ENCODE results near the gene SDK1.

Gene SDK1

DNA sequence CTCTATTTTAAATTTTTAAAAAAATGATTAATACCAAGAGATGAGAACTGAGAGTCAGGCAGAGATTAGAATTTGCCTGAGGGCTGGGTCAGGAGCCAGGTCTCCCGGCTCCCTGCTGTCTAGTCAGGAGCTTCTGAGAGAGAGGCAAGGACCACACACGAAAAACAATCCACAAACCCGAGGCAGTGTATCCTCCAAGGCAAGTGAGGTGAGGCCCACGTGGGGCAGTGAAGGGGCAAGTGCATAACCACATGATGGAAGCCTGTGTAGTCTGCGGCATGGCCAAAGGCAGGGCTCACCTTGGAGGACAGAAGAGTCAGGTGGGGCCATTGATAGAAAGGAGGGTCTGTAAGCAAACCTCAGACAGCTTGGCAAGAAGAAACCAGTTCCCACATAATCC lies 839.9 kb downstream of the SDK1 start:
- Mint-ChIP-seq H3K36me3 (ENCODE audit: low read depth) (no peaks in the 10 kb centered on the region), H3K9me3 (no peaks in the 10 kb centered on the region), H3K4me3 (no peak overlapping the region), H3K27me3 (ENCODE audit: low read depth) (peaks cover 16% of the 10 kb centered on the region), H3K4me1 (peaks cover 51% of the 10 kb centered on the region), H3K27ac (peak overlapping the region in 2 of 3 experiments; percentile 19 to 61)
- TF ChIP-seq, protein P1, sequence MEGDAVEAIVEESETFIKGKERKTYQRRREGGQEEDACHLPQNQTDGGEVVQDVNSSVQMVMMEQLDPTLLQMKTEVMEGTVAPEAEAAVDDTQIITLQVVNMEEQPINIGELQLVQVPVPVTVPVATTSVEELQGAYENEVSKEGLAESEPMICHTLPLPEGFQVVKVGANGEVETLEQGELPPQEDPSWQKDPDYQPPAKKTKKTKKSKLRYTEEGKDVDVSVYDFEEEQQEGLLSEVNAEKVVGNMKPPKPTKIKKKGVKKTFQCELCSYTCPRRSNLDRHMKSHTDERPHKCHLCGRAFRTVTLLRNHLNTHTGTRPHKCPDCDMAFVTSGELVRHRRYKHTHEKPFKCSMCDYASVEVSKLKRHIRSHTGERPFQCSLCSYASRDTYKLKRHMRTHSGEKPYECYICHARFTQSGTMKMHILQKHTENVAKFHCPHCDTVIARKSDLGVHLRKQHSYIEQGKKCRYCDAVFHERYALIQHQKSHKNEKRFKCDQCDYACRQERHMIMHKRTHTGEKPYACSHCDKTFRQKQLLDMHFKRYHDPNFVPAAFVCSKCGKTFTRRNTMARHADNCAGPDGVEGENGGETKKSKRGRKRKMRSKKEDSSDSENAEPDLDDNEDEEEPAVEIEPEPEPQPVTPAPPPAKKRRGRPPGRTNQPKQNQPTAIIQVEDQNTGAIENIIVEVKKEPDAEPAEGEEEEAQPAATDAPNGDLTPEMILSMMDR (IDR thresholded peaks at IDR 0.05; ENCODE audit: unreplicated experiment in 3 of 3): no peak

DNA sequence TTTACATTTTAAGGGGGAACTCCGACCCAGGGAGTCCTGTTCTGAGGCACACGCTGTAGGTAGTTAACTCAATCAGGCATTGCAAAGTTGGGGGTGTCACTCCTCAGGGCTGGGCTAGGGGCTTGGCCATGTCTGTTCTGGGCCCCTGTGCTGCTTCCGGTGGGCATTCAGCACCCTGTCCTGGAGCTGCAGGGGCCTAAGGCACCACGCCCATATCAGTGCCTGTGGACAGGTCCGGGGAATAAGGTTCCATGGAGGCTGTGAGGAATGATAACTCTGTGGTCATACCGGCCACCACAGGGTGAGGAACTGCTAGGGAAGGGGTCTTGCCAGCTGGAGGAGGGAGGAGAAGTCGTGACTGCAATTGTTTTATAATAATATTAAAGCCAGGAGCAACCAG lies 842.0 kb downstream of the SDK1 start:
- peaks cover 16% of the 10 kb centered on the region for H3K27me3 Mint-ChIP-seq (ENCODE audit: low read depth)

DNA sequence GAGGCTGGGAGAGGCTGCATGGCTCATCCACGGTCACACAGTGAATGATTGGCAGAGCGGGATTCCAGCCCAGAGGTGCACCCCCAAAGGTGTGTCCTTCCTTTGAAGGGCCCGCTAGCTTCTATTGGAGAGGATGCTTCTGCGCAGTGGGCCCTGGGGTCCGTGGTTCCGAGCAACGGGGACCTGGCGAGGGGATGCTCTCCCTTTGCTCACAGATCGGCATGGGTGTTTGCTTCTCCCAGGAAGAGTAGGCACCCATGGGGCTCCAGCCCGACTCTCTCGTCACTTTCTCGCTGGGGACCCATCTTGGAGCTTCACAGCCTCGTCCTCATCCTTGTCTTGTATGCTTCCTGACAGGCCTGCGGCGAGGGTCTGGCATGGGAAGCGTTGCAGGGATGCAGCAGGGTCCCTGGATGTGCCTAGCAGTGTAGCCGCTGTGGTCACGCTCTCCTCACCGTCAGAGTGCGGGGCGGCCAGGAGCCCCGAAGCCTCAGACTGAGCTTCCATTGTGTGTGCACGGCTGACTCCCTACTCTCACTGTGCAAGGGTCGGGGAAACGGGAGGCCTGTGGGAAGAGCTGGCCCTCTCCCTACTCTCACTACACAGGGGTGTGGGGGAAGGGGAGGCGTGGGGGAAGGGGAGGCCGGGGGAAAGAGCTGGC lies 842.6 kb downstream of the SDK1 start:
- H3K27me3 Mint-ChIP-seq (ENCODE audit: low read depth): peaks cover 16% of the 10 kb centered on the region

More for the DNA sequence above, 842.0 kb downstream of the SDK1 start:
- Mint-ChIP-seq H3K4me1 (peaks cover 48% of the 10 kb centered on the region), H3K4me3 (peak overlapping the region in 2 of 3 experiments; percentile 42 to 52), H3K9me3 (no peaks in the 10 kb centered on the region), H3K27ac (peak overlapping the region in 1 of 3 experiments; percentile 51), H3K36me3 (ENCODE audit: low read depth) (no peaks in the 10 kb centered on the region)
- TF ChIP-seq, protein P1 (IDR thresholded peaks at IDR 0.05; ENCODE audit: unreplicated experiment in 3 of 3): no peak

DNA sequence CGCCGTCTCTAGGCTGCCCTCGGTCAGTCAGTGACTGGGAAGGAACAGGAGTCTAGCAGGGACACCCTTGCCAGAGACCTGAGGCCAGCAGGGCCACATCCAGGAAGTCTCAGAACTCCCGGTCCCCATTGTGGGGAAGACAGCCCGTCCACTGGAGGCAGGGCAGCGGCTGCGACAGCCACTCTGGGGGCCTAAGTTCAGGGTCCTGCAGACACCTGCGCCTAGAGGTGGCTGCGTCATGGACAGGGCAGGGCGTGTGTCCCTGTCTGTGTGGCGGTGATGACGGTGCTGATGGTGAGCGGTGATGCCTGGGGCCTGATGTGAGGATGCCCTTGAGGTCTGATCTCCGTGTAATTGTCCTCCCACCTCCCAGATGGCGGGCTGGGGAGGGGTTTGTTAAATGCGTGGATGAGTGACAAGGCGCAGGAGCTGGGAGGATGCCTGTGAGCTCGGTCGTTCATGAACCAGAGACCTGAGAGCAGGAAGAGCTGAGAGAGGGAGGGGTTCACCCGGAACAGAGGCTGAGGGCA lies 843.2 kb downstream of the SDK1 start:
- Mint-ChIP-seq H3K27ac (peak overlapping the region; percentile 64 to 84 (median 78)), H3K4me1 (peaks cover 48% of the 10 kb centered on the region), H3K36me3 (ENCODE audit: low read depth) (no peaks in the 10 kb centered on the region), H3K27me3 (ENCODE audit: low read depth) (peaks cover 16% of the 10 kb centered on the region), H3K4me3 (peak overlapping the region; percentile 75 to 80 (median 78)), H3K9me3 (no peaks in the 10 kb centered on the region)
- TF ChIP-seq, protein P1 (IDR thresholded peaks at IDR 0.05; ENCODE audit: unreplicated experiment in 3 of 3): no peak

More for the DNA sequence above, 842.6 kb downstream of the SDK1 start:
- H3K27ac Mint-ChIP-seq: peak overlapping the region; percentile 26 to 78 (median 55)
- TF ChIP-seq, protein P1 (IDR thresholded peaks at IDR 0.05; ENCODE audit: unreplicated experiment in 3 of 3): no peak
- peaks cover 48% of the 10 kb centered on the region for H3K4me1 Mint-ChIP-seq
- H3K9me3 Mint-ChIP-seq: no peaks in the 10 kb centered on the region
- H3K36me3 Mint-ChIP-seq (ENCODE audit: low read depth): no peaks in the 10 kb centered on the region
- H3K4me3 Mint-ChIP-seq: peak overlapping the region in 1 of 3 experiments; percentile 13

DNA sequence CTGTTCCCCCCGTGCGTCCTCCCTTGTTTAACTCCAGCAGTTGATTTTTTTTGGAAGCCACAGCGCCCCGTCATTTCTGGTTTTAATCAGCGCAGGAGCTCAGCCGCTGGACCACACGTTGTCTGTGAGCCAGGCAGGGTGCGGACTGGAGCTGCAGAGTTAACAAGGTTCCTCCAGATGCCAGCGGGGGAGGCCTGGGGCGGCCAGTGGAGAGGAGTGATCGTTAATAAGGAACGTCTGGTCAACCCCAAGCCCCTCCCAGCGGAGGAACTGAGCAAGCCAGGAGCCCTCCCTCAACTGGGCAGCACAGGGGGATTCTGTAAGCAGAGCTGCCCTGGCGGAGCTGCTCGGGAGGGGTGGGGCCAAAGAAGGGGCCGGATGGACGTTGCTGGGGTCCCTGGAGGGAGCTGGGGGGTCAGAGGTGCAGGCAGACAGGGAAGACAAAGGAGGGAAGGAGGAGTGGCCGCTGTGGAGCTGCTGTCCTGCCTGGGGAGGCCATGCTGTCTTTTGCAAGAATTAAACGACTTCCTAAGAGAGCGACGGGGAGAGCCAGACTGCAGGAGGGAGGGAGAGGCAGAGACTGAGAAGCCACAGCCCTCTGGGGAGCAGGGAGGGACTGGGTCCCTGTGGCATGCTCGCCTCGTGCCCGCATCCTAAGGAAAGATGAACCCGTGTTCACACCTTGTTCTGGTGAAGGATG lies 843.9 kb downstream of the SDK1 start:
- peaks cover 43% of the 10 kb centered on the region for H3K4me1 Mint-ChIP-seq
- TF ChIP-seq, protein P1 (IDR thresholded peaks at IDR 0.05; ENCODE audit: unreplicated experiment in 3 of 3): no peak
- H3K4me3 Mint-ChIP-seq: peak overlapping the region; percentile 75 to 80 (median 75)
- H3K36me3 Mint-ChIP-seq (ENCODE audit: low read depth): no peaks in the 10 kb centered on the region
- peak overlapping the region; percentile 64 to 84 (median 78) for H3K27ac Mint-ChIP-seq
- H3K9me3 Mint-ChIP-seq: no peaks in the 10 kb centered on the region
- H3K27me3 Mint-ChIP-seq (ENCODE audit: low read depth): peaks cover 12% of the 10 kb centered on the region

Data from nephron (organoid).